Head of caudate nucleus (tissue), 42 donors: Measurements from ENCODE around the gene APLNR.

Source experiments
- DNase-seq, 42 donors: peaks; one replicate each; pipeline versions ENCODE4 v3.0.0 to v3.0.0-alpha.2; 2020 to 2021; ENCODE audit warnings: mixed read lengths in 7 of 42
- intact Hi-C: fragments of 100-400 bp; cut with DNase I; formaldehyde crosslinking; loops from one replicate; pipeline ENCODE4 v1.15.0; 2022

Gene APLNR

GRCh38 chr11:57255618-57256017 is 18.6 kb upstream of the APLNR start:
- intact Hi-C loops = no loop called here
- DNase-seq = no peak

- DNase-seq = no peak
- intact Hi-C loops = no loop called here
Observed at GRCh38 chr11:57254631-57255030, 17.6 kb upstream of the APLNR start.

DNA sequence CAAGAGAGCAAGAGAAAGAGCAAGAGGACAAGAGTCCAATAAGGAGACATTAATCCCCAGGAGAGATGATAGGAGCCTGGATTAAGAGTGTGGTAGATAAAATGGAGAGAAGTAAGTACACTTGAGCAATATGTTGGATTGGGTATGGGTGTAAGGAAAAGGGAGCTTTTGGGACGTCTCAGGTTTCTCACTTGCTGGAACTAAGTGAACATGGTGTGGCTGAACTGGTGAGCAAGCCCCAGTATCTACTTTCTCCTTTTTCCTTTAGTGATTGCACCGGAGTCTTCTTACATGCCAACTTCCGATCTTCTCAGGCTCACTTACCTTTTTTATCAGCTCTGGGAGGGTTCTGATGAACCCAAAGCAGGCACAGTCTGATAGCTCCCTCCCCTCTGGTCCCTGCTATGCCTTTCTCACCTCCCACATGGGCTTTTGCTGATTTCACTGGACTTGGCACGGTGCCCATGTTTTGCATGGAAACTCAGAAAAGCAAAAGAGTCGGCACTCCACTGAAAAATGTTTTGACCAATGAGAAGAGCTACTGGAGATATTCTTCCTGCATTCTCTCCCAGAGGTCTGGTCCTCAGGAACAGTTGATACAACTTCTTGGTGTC is 14.5 kb upstream of the APLNR start:
- peak in 1 of 42 donors; percentile 6 for DNase-seq

GRCh38 chr11:57251037-57251436 is 14.0 kb upstream of the APLNR start:
- intact Hi-C loops = no loop called here
- DNase-seq = no peak

More for the DNA sequence above, 14.5 kb upstream of the APLNR start:
- intact Hi-C loops = no loop called here

DNA sequence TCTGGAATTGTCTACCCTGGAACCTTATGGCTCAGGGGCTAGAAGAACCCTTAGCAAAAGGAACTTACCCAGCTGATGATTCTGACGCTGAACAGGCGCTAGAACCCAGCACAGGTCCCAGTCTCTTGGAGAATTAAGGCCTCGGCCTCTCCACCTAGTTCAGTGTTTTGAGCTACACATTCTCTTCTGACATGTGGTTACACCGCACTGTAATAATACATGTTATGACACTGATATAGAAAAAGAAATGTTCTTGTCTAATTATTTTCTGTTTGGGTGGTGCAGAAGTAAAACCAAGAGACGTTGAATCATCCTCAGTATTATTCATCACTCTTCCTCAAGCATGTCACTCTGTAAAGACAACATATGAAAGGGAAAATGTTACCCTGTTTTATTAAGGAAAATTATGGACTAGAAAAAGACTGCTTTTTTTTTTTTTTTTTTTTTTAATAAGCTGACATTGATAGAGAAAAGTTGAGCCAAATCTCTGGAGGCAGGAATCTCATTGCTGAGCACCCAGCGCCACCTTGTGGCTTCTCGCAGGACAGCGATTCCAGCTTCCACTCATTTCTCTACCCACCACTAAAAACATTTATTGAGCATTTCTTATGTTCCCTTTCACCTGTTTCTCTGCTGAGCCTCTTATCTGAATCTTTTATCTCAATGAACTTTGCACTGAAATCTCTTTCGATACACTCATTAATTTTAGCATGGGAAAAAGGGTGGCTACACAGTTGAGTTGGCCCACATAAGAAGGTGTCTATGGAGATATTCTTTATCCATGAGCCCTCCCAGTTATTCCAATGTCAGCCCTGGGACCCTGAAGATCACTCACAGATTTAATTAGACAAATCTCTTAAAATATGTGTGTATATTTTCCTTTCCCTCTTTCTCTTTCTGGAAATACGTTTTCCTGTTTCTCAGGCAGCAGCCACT is 12.6 kb upstream of the APLNR start:
- DNase-seq = peak; percentile 37 to 88 (median 73)
- intact Hi-C loops = loop anchor here (2.0 to 5.0 kb wide), 2 partner anchors 117 to 409 kb away; no protein-coding TSS in a partner anchor

- intact Hi-C loops = loop anchor here (2.0 to 5.0 kb wide), 2 partner anchors 117 to 408 kb away; no protein-coding TSS in a partner anchor
- peak; percentile 19 to 88 (median 58) for DNase-seq
Observed at GRCh38 chr11:57248780-57249383, 11.8 kb upstream of the APLNR start.

DNA sequence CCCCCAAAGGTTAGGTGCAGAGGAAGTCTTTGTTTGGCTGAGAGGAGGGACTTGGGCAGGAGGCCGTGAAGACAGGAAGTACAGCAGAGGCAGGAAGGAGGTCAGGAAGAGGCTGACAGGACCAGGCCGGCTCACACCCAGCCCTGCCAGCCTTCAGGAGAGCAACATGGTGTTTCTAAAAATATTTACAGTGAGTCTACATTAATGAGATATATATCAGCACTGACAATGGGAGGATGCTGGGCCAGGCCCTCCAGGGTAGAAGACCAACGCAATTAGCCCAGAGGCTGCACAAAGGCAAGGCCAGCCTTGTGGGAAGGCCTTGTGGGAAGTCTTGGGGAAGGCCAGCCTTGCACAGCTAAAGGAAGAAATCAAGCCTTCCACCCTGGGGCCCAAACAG is 7.9 kb upstream of the APLNR start:
- intact Hi-C loops = loop anchor here (5.0 kb wide), 1 partner anchor 113 kb away; no protein-coding TSS in a partner anchor
- no peak for DNase-seq

- DNase-seq = peak in 2 of 42 donors; percentile 19 to 34
- intact Hi-C loops = no loop called here
Observed at GRCh38 chr11:57241353-57241972, 4.4 kb upstream of the APLNR start.

DNA sequence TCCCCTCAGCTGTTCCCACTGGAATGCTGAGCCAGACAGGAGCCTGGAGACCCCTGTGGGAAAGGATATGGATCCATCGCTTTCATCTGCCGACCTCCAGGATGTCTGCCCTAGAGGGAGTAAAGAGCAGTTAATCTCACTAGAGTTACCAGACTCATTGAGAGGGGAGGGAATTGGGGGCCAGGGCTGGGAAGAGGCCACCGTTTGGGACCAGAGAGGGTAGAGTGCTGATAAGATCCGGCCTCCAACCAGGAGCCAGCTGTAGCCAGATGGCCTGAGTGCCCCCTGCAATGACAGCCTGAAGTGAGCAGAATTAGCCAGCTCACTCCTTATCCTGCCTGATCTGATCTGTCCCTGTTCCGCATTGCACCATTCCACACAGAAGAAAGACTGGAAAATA is 3.7 kb upstream of the APLNR start:
- no peak for DNase-seq
- intact Hi-C loops = no loop called here

GRCh38 chr11:57240007-57240406 is 3.0 kb upstream of the APLNR start:
- intact Hi-C loops = no loop called here
- DNase-seq = peak in 3 of 42 donors; percentile 27 to 40 (median 28)

- no peak for DNase-seq
- intact Hi-C loops = no loop called here
Observed at GRCh38 chr11:57239348-57239747, 2.3 kb upstream of the APLNR start.

DNA sequence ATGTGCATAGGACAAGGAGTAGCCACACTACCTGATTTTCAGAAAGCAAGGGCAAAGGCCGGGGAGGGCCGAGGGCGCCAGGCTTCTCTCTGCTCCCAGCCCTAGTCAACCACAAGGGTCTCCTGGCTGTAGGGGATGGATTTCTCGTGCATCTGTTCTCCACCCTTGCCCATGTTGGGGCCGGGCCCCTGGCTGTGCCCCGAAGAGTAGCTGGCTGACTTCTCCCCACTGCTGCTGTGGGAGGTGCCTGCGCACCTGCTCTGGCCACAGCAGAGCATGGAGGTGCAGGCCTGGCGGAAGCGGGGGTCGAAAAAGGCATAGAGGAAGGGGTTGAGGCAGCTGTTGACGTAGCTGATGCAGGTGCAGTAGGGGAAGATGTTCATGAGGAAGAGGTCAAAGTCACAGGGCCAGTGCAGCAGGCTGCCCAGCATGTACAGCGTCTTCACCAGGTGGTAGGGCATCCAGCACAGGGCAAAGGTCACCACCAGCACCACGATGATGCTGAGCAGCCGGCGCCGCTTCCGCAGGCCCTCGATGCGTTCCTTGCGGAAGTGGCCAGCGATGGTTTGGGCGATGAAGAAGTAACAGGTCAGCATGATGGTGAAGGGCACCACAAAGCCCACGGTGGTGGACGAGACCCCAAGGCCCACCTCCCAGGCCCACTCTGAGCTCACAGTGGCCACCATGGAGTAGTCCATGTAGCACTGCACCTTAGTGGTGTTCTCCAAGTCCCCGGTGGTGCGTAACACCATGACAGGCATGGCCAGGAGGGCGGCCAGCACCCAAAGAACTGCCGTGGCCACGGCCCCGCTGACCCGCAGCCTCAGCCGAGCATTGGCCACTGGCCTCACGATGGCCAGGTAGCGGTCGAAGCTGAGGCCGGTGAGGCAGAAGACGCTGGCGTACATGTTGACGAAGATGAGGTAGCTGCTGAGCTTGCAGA is 1.0 kb downstream of the APLNR start:
- intact Hi-C loops = no loop called here

DNA sequence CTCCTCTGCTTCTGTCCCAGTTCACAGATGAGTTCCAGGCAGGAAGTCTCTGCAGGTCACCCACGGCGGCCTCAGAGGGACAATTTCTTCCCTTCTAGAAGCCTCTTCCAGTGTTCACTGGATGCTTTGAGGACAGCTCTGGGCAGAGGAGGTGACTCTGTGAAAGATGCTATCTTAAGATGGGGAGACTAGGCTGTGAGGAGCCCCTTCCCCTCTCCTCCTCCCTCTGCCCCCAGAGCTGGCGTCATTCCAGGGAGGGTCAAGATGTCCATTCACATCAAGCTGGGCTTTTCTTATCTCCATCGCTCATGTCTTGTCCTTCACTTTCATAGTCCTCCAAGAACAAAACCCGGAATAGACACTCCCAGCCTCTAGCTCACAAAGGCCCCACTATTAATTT is 3.3 kb downstream of the APLNR start:
- intact Hi-C loops = no loop called here
- DNase-seq = no peak

More for the DNA sequence above, 1.0 kb downstream of the APLNR start:
- no peak for DNase-seq

GRCh38 chr11:57231539-57232253 is 5.4 kb downstream of the APLNR start:
- intact Hi-C loops = no loop called here
- DNase-seq = no peak

GRCh38 chr11:57230791-57231538 is 6.1 kb downstream of the APLNR start:
- intact Hi-C loops = no loop called here
- peak in 27 of 42 donors; percentile 1 to 76 (median 42) for DNase-seq

- DNase-seq = no peak
- intact Hi-C loops = no loop called here
Observed at GRCh38 chr11:57230316-57230715, 6.7 kb downstream of the APLNR start.

DNA sequence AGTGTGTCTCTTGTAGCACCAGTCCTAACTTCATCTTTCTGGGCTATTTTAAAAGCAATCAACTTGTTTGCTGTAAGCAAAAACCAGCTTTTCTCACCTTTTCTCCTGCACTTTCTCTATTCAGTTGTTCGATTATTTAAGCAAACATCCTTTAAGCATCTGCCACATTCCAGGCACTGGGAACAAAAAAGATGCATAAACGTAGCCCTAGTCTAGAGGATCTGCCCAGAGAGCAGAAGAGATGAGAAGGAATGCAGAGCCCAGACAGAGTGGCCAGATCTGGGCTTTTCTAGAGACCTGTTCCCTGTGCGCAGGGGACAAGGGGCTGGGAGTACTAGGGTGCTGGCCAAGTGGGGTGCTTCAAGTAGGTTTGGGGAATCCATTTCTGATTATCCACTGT is 8.4 kb downstream of the APLNR start:
- intact Hi-C loops = no loop called here
- DNase-seq = no peak
